GM23248 (cell line): ENCODE measurements around the gene SLC5A3. TPM values are rescaled to one million over a fixed set of nuclear protein-coding genes. Genes with fewer than 3 reads are reported as not detected.

Experiments used
- DNase-seq: peaks from one replicate; pipeline ENCODE4 v3.0.0-alpha.2; 2015
- H2AFZ ChIP-seq: fragments of 200-600 bp; sonication (generic); 2 replicates; pipeline ENCODE4 v1.6.1; 2016; ENCODE audit warnings: antibody characterized with exemption
- H3F3A ChIP-seq: fragments of 200-600 bp; sonication (generic); 2 replicates; pipeline ENCODE4 v1.6.1; 2016; ENCODE audit warnings: mild to moderate bottlenecking, antibody characterized with exemption, mixed run types; ENCODE audit not compliant: insufficient read depth
- H3K27ac ChIP-seq: fragments of 200-600 bp; sonication (generic); 2 replicates; pipeline ENCODE4 v1.5.1; 2016; ENCODE audit warnings: mild to moderate bottlenecking
- H3K27me3 ChIP-seq: fragments of 200-600 bp; sonication (generic); replicated peaks from 2 replicates; pipeline ENCODE4 v1.6.1; 2016; ENCODE audit warnings: mild to moderate bottlenecking; ENCODE audit not compliant: insufficient read depth
- H3K36me3 ChIP-seq: fragments of 200-600 bp; sonication (generic); 2 replicates; pipeline ENCODE4 v1.6.1; 2016; ENCODE audit warnings: low read depth, mild to moderate bottlenecking
- H3K4me1 ChIP-seq: fragments of 200-600 bp; sonication (generic); 2 replicates; pipeline ENCODE4 v1.6.1; 2016; ENCODE audit warnings: mild to moderate bottlenecking; ENCODE audit not compliant: insufficient read depth
- H3K4me2 ChIP-seq: fragments of 200-600 bp; sonication (generic); one replicate; pipeline ENCODE4 v1.6.1; 2016; ENCODE audit warnings: mild to moderate bottlenecking; ENCODE audit not compliant: unreplicated experiment
- H3K4me3 ChIP-seq: fragments of 200-600 bp; sonication (generic); 2 replicates; pipeline ENCODE4 v1.5.1; 2016; ENCODE audit warnings: mild to moderate bottlenecking
- H3K79me2 ChIP-seq: fragments of 200-600 bp; sonication (generic); 2 replicates; pipeline ENCODE4 v1.6.1; 2016; ENCODE audit warnings: mild to moderate bottlenecking; ENCODE audit not compliant: insufficient read depth
- H3K9ac ChIP-seq: fragments of 200-600 bp; sonication (generic); 2 replicates; pipeline ENCODE4 v1.6.1; 2016; ENCODE audit warnings: mild to moderate bottlenecking
- H3K9me2 ChIP-seq: fragments of 200-600 bp; sonication (generic); 2 replicates; pipeline ENCODE4 v1.6.1; 2016; ENCODE audit warnings: mixed run types, mild to moderate bottlenecking, moderate library complexity; ENCODE audit not compliant: insufficient read depth
- H3K9me3 ChIP-seq: fragments of 200-600 bp; sonication (generic); one replicate; pipeline ENCODE4 v1.6.1; 2017; ENCODE audit warnings: low read depth
- H4K20me1 ChIP-seq: fragments of 200-600 bp; sonication (generic); 2 replicates; pipeline ENCODE4 v1.6.0; 2016; ENCODE audit not compliant: insufficient read depth
- EZH2 ChIP-seq: fragments of 200-600 bp; sonication (generic); IDR thresholded peaks from 2 replicates; pipeline ENCODE4 v1.6.1; 2018; ENCODE audit warnings: antibody characterized with exemption, mild to moderate bottlenecking; ENCODE audit not compliant: insufficient read depth, poor library complexity, severe bottlenecking
- EZH2phosphoT487 ChIP-seq: fragments of 200-600 bp; sonication (generic); IDR thresholded peaks from 2 replicates; pipeline ENCODE4 v1.6.1; 2018; ENCODE audit warnings: antibody characterized with exemption, moderate library complexity, mild to moderate bottlenecking, low read depth; ENCODE audit not compliant: insufficient read depth
- WGBS, 2 experiments: methylation state at CpG; one replicate each; pipeline ENCODE4 v1.1.6; 2015 to 2017; ENCODE audit warnings: low lambda C conversion rate in 2 of 2, low coverage in 1 of 2; ENCODE audit errors: missing lambda C conversion rate in 2 of 2; 5-methylcytosine and 5-hydroxymethylcytosine counted together
- in situ Hi-C: fragments of 300-500 bp; cut with MboI; formaldehyde crosslinking; loops from 2 replicates; pipeline ENCODE4 v1.15.0; 2020
- polyA plus RNA-seq: library from polyadenylated mRNA; unstranded; fragments of >200 nt; fragmentation: Nextera tagmentation; extraction: Ambion mirVana; gene quantifications from 2 replicates; pipeline ENCODE4 v1.2.1, GENCODE V29; 2016
- total RNA-seq: library from RNA; depleted of rRNA; stranded (reverse); fragments of >200 nt; shearing (Covaris generic); gene quantifications from 2 replicates; pipeline ENCODE4 v1.2.3, GENCODE V29; 2014; rRNA removed

The SLC5A3 gene
- total and polyA plus RNA-seq, 2 experiments from 2014 or later: 3.0 to 10.8 TPM

- 0 out of 2 replicates have a peak, but pooled peaks cover 4% of the 10 kb centered on the region for H3K9me2 ChIP-seq
- TF ChIP-seq EZH2phosphoT487 (no peak), EZH2 (no peak)
- no peak overlapping the region for H3K27ac ChIP-seq
- H4K20me1 ChIP-seq: no peaks in the 10 kb centered on the region
- no peak overlapping the region for H3K9ac ChIP-seq
- H3K79me2 ChIP-seq: peaks cover 49% of the 10 kb centered on the region
- no peaks in the 10 kb centered on the region for H3K27me3 ChIP-seq
- H2AFZ ChIP-seq: no peak overlapping the region
- H3K4me3 ChIP-seq: no peak overlapping the region
- 51 to 53% methylated on average over 2 of the region's 2 CpGs for WGBS, 2 experiments
- H3F3A ChIP-seq: peaks cover 9% of the 10 kb centered on the region
- H3K4me1 ChIP-seq: peaks cover 7% of the 10 kb centered on the region; the same call in 1 of the 2 replicates
- H3K36me3 ChIP-seq: no peaks in the 10 kb centered on the region
- in situ Hi-C loops: no loop called here
- H3K9me3 ChIP-seq: no peaks in the 10 kb centered on the region
- DNase-seq: no peak
- H3K4me2 ChIP-seq: no peak overlapping the region
Observed at GRCh38 chr21:34113842-34114241, 40.5 kb downstream of the SLC5A3 start.

GRCh38 chr21:34115160-34115559, 41.8 kb downstream of the SLC5A3 start:
- Histone ChIP-seq H3K9me3 (no peaks in the 10 kb centered on the region), H3K9ac (no peak overlapping the region), H3K4me3 (no peak overlapping the region), H3K4me2 (no peak overlapping the region), H3K4me1 (peaks cover 7% of the 10 kb centered on the region; the same call in 1 of the 2 replicates), H3F3A (peaks cover 9% of the 10 kb centered on the region), H3K9me2 (0 out of 2 replicates have a peak, but pooled peaks cover 4% of the 10 kb centered on the region), H2AFZ (no peak overlapping the region), H4K20me1 (no peaks in the 10 kb centered on the region), H3K27me3 (no peaks in the 10 kb centered on the region), H3K27ac (no peak overlapping the region), H3K79me2 (peaks cover 45% of the 10 kb centered on the region), H3K36me3 (no peaks in the 10 kb centered on the region)
- 13 to 24% methylated on average over 1 of the region's 1 CpG for WGBS, 2 experiments
- in situ Hi-C loops: no loop called here
- no peak for DNase-seq
- TF ChIP-seq EZH2 (no peak), EZH2phosphoT487 (no peak)

GRCh38 chr21:34116569-34116968, 43.2 kb downstream of the SLC5A3 start:
- peaks cover 7% of the 10 kb centered on the region; the same call in 1 of the 2 replicates for H3K4me1 ChIP-seq
- H3K36me3 ChIP-seq: no peaks in the 10 kb centered on the region
- DNase-seq: no peak
- H3K27ac ChIP-seq: no peak overlapping the region
- H3K4me3 ChIP-seq: no peak overlapping the region
- no peak overlapping the region for H3K9ac ChIP-seq
- no peak overlapping the region for H3K4me2 ChIP-seq
- no peaks in the 10 kb centered on the region for H3K27me3 ChIP-seq
- H2AFZ ChIP-seq: no peak overlapping the region
- in situ Hi-C loops: no loop called here
- WGBS, 2 experiments: 91 to 93% methylated on average over 3 of the region's 3 CpGs
- H3F3A ChIP-seq: peaks cover 7% of the 10 kb centered on the region
- no peaks in the 10 kb centered on the region for H3K9me2 ChIP-seq
- H4K20me1 ChIP-seq: no peaks in the 10 kb centered on the region
- peaks cover 48% of the 10 kb centered on the region for H3K79me2 ChIP-seq
- TF ChIP-seq EZH2 (no peak), EZH2phosphoT487 (no peak)
- no peaks in the 10 kb centered on the region for H3K9me3 ChIP-seq

- H2AFZ ChIP-seq: no peak overlapping the region
- no peak overlapping the region for H3K4me3 ChIP-seq
- no peak overlapping the region for H3K4me2 ChIP-seq
- H3K36me3 ChIP-seq: no peaks in the 10 kb centered on the region
- no peaks in the 10 kb centered on the region for H4K20me1 ChIP-seq
- TF ChIP-seq EZH2 (no peak), EZH2phosphoT487 (no peak)
- peaks cover 42% of the 10 kb centered on the region for H3K79me2 ChIP-seq
- no peak for DNase-seq
- in situ Hi-C loops: no loop called here
- H3K27me3 ChIP-seq: no peaks in the 10 kb centered on the region
- H3K27ac ChIP-seq: no peak overlapping the region
- no peaks in the 10 kb centered on the region for H3K9me3 ChIP-seq
- no peaks in the 10 kb centered on the region for H3K9me2 ChIP-seq
- 95 to 100% methylated on average over 2 of the region's 2 CpGs for WGBS, 2 experiments
- peaks cover 3% of the 10 kb centered on the region; the same call in 1 of the 2 replicates for H3F3A ChIP-seq
- no peaks in the 10 kb centered on the region for H3K4me1 ChIP-seq
- H3K9ac ChIP-seq: no peak overlapping the region
Observed at GRCh38 chr21:34120867-34121266, 47.5 kb downstream of the SLC5A3 start.

GRCh38 chr21:34122047-34122446, 48.7 kb downstream of the SLC5A3 start:
- no peaks in the 10 kb centered on the region for H3K9me2 ChIP-seq
- DNase-seq: no peak
- WGBS, 2 experiments: 92 to 97% methylated on average over 2 of the region's 2 CpGs
- TF ChIP-seq EZH2phosphoT487 (no peak), EZH2 (no peak)
- no peaks in the 10 kb centered on the region for H4K20me1 ChIP-seq
- no peaks in the 10 kb centered on the region for H3K27me3 ChIP-seq
- peaks cover 10% of the 10 kb centered on the region for H3K4me1 ChIP-seq
- H3K27ac ChIP-seq: no peak overlapping the region
- in situ Hi-C loops: no loop called here
- H3F3A ChIP-seq: peaks cover 10% of the 10 kb centered on the region
- no peak overlapping the region for H3K9ac ChIP-seq
- no peak overlapping the region for H2AFZ ChIP-seq
- H3K9me3 ChIP-seq: no peaks in the 10 kb centered on the region
- no peak overlapping the region for H3K4me2 ChIP-seq
- H3K36me3 ChIP-seq: no peaks in the 10 kb centered on the region
- H3K79me2 ChIP-seq: peaks cover 45% of the 10 kb centered on the region
- no peak overlapping the region for H3K4me3 ChIP-seq

Other genes starting within 250 kb of the SLC5A3 start
- gene ATP5PO, start 157.8 kb upstream of the SLC5A3 start, total RNA-seq: 91.4 and 122 TPM in 2 replicates
- 236 and 237 TPM in 2 replicates for gene ATP5PO, start 157.8 kb upstream of the SLC5A3 start, polyA plus RNA-seq
- 10.0 and 13.7 TPM in 2 replicates for gene MRPS6, start within 50 bp of the SLC5A3 start, total RNA-seq
- gene MRPS6, start within 50 bp of the SLC5A3 start, polyA plus RNA-seq: 83.5 and 83.9 TPM in 2 replicates